ENCODE results near the gene PLEKHG2.

Gene PLEKHG2

GRCh38 chr19:39420769-39421168 lies 8.3 kb downstream of the PLEKHG2 start:
- no peak for DNase-seq

DNA sequence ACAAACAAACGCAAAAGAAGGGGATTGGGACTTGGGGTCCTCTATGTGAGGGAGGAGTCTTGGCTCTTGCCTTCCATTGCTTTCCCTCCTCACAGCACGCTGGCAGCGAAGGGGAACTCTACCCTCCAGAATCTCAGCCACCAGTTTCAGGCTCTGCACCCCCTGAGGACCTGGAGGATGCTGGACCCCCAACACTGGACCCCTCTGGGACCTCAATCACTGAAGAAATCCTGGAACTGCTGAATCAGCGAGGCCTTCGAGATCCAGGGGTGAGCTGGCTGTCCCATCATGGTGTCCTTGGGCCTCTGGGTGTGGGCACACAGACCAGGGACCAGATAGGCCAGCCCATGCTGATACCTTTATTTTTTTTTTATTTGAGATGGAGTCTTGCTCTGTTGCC lies 9.6 kb downstream of the PLEKHG2 start:
- DNase-seq, result no peak

GRCh38 chr19:39423258-39424086 lies 11.0 kb downstream of the PLEKHG2 start:
- no peak for DNase-seq

GRCh38 chr19:39424934-39425333 lies 12.5 kb downstream of the PLEKHG2 start:
- no peak for DNase-seq

DNA sequence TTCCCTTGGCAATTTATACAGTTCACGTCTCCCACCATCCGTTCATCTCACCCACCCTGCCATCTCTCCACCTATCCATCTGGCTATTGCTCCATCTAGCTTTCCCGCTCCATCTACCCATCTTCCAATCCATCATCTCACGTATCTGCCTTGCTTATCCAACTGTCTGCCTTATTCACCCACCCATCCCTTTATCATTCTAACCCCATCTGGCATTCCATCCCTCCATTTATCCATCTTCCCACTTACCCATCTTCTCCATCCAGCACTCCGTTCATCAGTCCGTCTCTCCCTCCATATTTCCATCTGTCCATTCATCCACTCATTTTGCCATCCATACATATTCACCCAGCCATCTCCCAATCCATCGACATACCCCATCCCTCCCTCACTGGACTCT lies 13.3 kb downstream of the PLEKHG2 start:
- DNase-seq, result no peak

- DNase-seq, result no peak
These were observed 13.7 kb downstream of the PLEKHG2 start for GRCh38 chr19:39426170-39426569.

- no peak for DNase-seq
These were observed 15.2 kb downstream of the PLEKHG2 start for GRCh38 chr19:39427707-39428106.

DNA sequence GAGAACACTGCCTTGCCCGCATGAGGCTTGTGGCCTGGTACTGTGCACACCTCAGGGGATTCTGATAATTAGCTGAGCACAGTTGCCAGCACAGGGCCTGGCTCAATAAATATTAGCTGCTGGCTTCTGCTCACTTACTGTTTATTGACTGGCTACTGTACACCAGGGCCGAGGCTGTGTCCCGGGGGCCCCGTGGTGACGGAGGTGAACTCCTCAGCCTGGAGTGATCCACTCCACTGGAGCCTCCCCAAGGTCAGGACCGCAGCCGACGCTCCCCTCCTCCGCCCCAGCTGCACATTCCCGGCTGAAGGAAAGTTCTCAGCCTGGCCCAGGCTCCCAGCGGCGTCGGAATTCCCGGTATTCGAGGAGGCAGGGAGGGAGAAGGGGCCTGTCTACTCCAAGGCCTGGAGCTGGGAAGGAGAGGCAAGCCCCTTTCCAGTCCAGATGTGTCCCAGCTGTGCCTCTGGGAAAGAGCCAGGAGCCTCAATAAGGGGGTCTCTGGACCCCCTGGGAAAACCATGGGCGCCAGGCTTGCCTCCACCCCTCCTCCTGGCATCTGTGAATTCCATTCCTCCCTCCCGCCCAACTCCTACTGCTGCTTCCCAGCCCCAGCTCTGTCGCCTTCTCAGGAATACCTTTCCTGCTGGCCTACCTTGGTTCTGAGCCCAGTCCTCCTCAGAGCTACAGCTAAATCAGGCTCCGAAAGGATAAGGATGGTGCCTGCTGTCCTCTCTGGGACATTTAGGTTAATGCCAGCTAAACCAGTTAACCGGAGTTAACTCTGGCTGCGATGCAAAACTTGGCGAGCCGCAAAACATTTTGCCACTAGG lies 16.0 kb downstream of the PLEKHG2 start:
- DNase-seq, result no peak

DNA sequence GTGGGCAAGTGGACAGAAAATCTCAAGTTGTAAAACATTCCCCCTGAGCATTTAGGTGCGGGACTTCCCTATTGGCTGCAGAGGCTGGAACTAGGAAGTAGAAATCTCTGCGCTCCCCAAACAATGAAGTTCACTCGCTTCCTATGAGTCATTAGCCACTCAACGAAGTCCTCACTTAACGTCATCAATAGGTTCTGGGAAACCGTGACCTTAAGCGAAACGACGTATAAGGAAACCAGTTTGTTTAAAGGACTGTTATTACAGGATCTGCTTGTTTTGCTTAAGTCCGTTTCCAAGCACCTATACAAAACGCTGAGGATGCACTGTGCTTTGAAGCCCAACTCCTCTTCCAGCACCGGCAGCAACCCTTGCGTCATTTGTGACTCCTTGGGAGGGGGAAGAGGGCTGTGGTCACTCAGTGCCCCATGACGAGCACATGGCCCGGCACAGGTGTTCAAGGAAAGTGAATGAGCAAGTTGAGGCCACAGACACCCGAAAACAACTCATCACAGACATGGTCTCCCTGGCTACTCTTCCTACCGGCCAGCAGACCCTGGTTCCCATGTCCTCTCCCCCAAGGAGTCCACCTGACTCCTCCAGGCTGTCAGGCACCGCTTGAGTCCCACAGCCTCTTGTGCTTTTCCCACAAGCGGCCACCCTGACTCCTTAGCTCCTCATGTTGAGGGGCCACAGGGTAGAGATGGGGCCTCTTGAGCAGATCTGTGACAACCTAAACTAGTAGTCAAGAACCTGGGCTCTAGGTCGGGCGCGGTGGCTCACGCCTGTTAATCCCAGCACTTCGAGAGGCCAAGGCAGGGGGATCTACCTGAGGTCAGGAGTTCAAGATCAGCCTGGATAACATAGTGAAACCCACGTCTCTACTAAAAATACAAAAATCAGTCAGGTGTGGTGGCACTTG lies 18.5 kb downstream of the PLEKHG2 start:
- DNase-seq, result peak; percentile 83

GRCh38 chr19:39432677-39433025 lies 20.2 kb downstream of the PLEKHG2 start:
- no peak for DNase-seq

DNA sequence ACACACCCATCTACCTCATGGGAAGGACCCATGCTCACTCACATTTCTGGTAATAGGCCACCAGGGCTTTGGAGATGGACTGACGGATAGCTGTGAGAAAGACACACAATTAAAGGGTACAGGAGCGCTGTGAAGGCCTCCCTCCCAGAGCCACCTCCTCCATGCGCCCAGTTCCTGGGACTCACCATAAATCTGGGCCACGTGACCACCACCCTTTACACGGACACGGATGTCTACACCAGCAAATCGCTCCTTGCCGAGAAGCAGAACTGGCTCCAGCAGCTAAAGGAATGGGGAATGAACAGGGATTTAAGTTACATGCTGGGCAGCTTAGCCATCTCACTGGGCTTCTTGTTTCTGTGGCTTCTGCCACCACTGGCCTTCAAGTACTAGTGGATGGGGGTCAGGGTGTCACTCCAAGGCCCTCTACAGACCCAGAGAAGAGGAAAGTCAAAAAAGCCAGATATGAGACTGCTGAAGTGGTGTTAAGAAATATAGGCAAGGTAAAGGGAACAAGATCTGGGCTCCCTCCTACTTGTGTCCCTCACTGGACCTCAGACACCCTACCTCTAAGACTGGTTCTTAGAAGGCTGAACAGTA lies 21.1 kb downstream of the PLEKHG2 start:
- DNase-seq, result no peak

- no peak for DNase-seq
These were observed 21.9 kb downstream of the PLEKHG2 start for GRCh38 chr19:39434123-39435076.

- DNase-seq, result peak; percentile 99
These were observed 23.3 kb downstream of the PLEKHG2 start, which contains the start of gene RPS16 for GRCh38 chr19:39435499-39436349. TSS of gene RPS16 (minus strand) at chr19:39435949. CDS start at chr19:39435895, 54 bp downstream.

GRCh38 chr19:39436350-39436716 lies 23.9 kb downstream of the PLEKHG2 start:
- no peak for DNase-seq

- no peak for DNase-seq
These were observed 25.9 kb downstream of the PLEKHG2 start for GRCh38 chr19:39438270-39438934.

GRCh38 chr19:39444598-39445195 lies 32.2 kb downstream of the PLEKHG2 start:
- DNase-seq, result peak; percentile 66

- DNase-seq, result peak; percentile 96
These were observed 33.0 kb downstream of the PLEKHG2 start, which contains the start of gene SUPT5H for GRCh38 chr19:39445196-39446111. TSS of gene SUPT5H (plus strand) at chr19:39445582. CDS start at chr19:39445891, 309 bp downstream.
